B cell (primary cell): ENCODE measurements around the gene FBXO48. TPM values are rescaled to one million over a fixed set of nuclear protein-coding genes. Genes with fewer than 3 reads are reported as not detected.

Source experiments
- ATAC-seq: fragments of 200-7000 bp; cut with Tn5 transposase; one replicate; pipeline ENCODE4 v1.10.0; 2021; ENCODE audit warnings: low read depth, mild to moderate bottlenecking, moderate number of reproducible peaks, moderate library complexity
- CTCF ChIA-PET: fragments of 350-600 bp; sonication (Branson Sonifier 250); formaldehyde crosslinking; loops from one replicate; lab custom pipeline; 2021; ENCODE audit warnings: antibody characterized with exemption, inconsistent platforms; lab: Charles Lee
- POLR2A ChIA-PET: fragments of 350-600 bp; sonication (Branson Sonifier 250); formaldehyde crosslinking; loops from one replicate; lab custom pipeline; 2021; ENCODE audit warnings: antibody characterized with exemption; lab: Charles Lee
- DNase-seq: peaks from one replicate; pipeline ENCODE4 v3.0.0; 2013
- H2AFZ ChIP-seq: 2 replicates; pipeline ENCODE4 v1.6.1; 2012; ENCODE audit warnings: mild to moderate bottlenecking, low read depth, low read length; ENCODE audit not compliant: insufficient read depth, poor library complexity, severe bottlenecking
- H3K27ac ChIP-seq, 2 donors: 1 replicate in 1 of 2; 2 replicates in 1 of 2; pipeline ENCODE4 v1.5.1; 2012 to 2013; ENCODE audit warnings: low read length in 2 of 2, mild to moderate bottlenecking in 2 of 2, moderate library complexity in 1 of 2
- H3K27me3 ChIP-seq, 4 experiments: fragments of 200-600 bp in 1 of 4; sonication (generic) in 1 of 4; replicated peaks in 1 of 4; 1 replicate in 2 of 4; 2 replicates in 2 of 4; pipeline versions ENCODE4 v1.6.1 to v1.7.0; 2013 to 2016; ENCODE audit warnings: low read length in 3 of 4, mild to moderate bottlenecking in 2 of 4, mixed read lengths in 1 of 4, moderate library complexity in 1 of 4; ENCODE audit not compliant: insufficient read depth in 4 of 4, control insufficient read depth in 3 of 4; ENCODE audit errors: control extremely low read depth in 1 of 4
- H3K36me3 ChIP-seq, 2 experiments: replicated peaks in 1 of 2; 1 replicate in 1 of 2; 2 replicates in 1 of 2; pipeline versions ENCODE4 v1.6.1 to v1.7.1; 2013; ENCODE audit warnings: low read length in 1 of 2; ENCODE audit not compliant: insufficient read depth in 2 of 2, control insufficient read depth in 1 of 2; ENCODE audit errors: control extremely low read depth in 1 of 2, extremely low read depth in 1 of 2
- H3K4me1 ChIP-seq, 2 donors: fragments of 200-600 bp in 1 of 2; sonication (generic) in 1 of 2; 1 replicate in 1 of 2; 2 replicates in 1 of 2; pipeline versions ENCODE4 v1.5.1 to v1.6.1; 2013 to 2017; ENCODE audit warnings: low read length in 2 of 2; ENCODE audit not compliant: control insufficient read depth in 2 of 2, insufficient read depth in 2 of 2
- H3K4me2 ChIP-seq: replicated peaks from 2 replicates; pipeline ENCODE3; 2012; ENCODE audit warnings: mild to moderate bottlenecking, low read depth, low read length; ENCODE audit not compliant: poor library complexity, severe bottlenecking
- H3K4me3 ChIP-seq, 5 experiments: fragments of 200-600 bp in 1 of 5; sonication (generic) in 1 of 5; 1 replicate in 3 of 5; 2 replicates in 2 of 5; pipeline versions ENCODE4 v1.5.1 to v1.7.0; 2011 to 2016; ENCODE audit warnings: low read length in 4 of 5, mild to moderate bottlenecking in 4 of 5, low read depth in 2 of 5, control low read depth in 1 of 5, moderate library complexity in 1 of 5; ENCODE audit not compliant: insufficient read depth in 1 of 5; ENCODE audit errors: control extremely low read depth in 1 of 5, extremely low read depth in 1 of 5
- H3K79me2 ChIP-seq: fragments of 200-600 bp; sonication (generic); one replicate; pipeline ENCODE4 v1.6.0; 2016; ENCODE audit warnings: low read length; ENCODE audit not compliant: control insufficient read depth, insufficient read depth
- H3K9ac ChIP-seq: fragments of 200-600 bp; sonication (generic); 2 replicates; pipeline ENCODE4 v1.6.1; 2017; ENCODE audit warnings: mild to moderate bottlenecking, low read length, moderate library complexity
- H3K9me3 ChIP-seq, 3 donors: one replicate each; pipeline versions ENCODE4 v1.6.1 to v1.7.1; 2013; ENCODE audit warnings: low read length in 2 of 3; ENCODE audit not compliant: control insufficient read depth in 2 of 3, insufficient read depth in 1 of 3; ENCODE audit errors: control extremely low read depth in 1 of 3
- H4K20me1 ChIP-seq: 2 replicates; pipeline ENCODE4 v1.6.0; 2012; ENCODE audit warnings: mild to moderate bottlenecking, low read length; ENCODE audit not compliant: insufficient read depth, control insufficient read depth, poor library complexity, severe bottlenecking
- H3K27ac Mint-ChIP-seq: one replicate; pipeline ENCODE4 v1.8.0; 2021; ENCODE audit warnings: mixed read lengths
- H3K27me3 Mint-ChIP-seq: one replicate; pipeline ENCODE4 v1.8.0; 2021; ENCODE audit warnings: mixed read lengths
- H3K4me1 Mint-ChIP-seq: one replicate; pipeline ENCODE4 v1.8.0; 2021; ENCODE audit warnings: mixed read lengths
- H3K4me3 Mint-ChIP-seq: one replicate; pipeline ENCODE4 v1.8.0; 2021; ENCODE audit warnings: mixed read lengths
- H3K9me3 Mint-ChIP-seq: one replicate; pipeline ENCODE4 v1.8.0; 2022; ENCODE audit warnings: mixed read lengths; ENCODE audit not compliant: insufficient read depth
- CTCF ChIP-seq: fragments of 200-600 bp; IDR thresholded peaks from one replicate; pipeline ENCODE4 v1.8.0; 2022; ENCODE audit warnings: antibody characterized with exemption, mild to moderate bottlenecking
- EZH2 ChIP-seq: IDR thresholded peaks from 2 replicates; pipeline ENCODE4 v1.6.1; 2012; ENCODE audit warnings: borderline replicate concordance, low read depth, mild to moderate bottlenecking, moderate library complexity, low read length; ENCODE audit not compliant: insufficient read depth, poor library complexity, severe bottlenecking
- WGBS: methylation state at CpG from one replicate; pipeline ENCODE4 v1.1.5; 2013; ENCODE audit warnings: missing lambda C conversion rate; ENCODE audit not compliant: insufficient coverage; 5-methylcytosine and 5-hydroxymethylcytosine counted together
- intact Hi-C: fragments of 100-400 bp; cut with micrococcal nuclease; formaldehyde crosslinking; loops from one replicate; pipeline ENCODE4 v1.10.0; 2022
- polyA plus RNA-seq: library from polyadenylated mRNA; depleted of rRNA; stranded (reverse); fragments of >200 nt; gene quantifications from 2 replicates; pipeline ENCODE4 v1.2.3, GENCODE V29; 2012
- total RNA-seq, 2 donors: library from RNA; stranded (reverse); fragments of 120-200 nt in 1 of 2; gene quantifications; 1 replicate in 1 of 2; 2 replicates in 1 of 2; pipeline versions ENCODE4 v1.2.3 to v1.2.4, GENCODE V29; 2013 to 2022

FBXO48 gene
- total and polyA plus RNA-seq, 2 donors (not counting 1 experiment from before 2014, with no cell fraction given): 1.5 to 3.2 TPM

DNA sequence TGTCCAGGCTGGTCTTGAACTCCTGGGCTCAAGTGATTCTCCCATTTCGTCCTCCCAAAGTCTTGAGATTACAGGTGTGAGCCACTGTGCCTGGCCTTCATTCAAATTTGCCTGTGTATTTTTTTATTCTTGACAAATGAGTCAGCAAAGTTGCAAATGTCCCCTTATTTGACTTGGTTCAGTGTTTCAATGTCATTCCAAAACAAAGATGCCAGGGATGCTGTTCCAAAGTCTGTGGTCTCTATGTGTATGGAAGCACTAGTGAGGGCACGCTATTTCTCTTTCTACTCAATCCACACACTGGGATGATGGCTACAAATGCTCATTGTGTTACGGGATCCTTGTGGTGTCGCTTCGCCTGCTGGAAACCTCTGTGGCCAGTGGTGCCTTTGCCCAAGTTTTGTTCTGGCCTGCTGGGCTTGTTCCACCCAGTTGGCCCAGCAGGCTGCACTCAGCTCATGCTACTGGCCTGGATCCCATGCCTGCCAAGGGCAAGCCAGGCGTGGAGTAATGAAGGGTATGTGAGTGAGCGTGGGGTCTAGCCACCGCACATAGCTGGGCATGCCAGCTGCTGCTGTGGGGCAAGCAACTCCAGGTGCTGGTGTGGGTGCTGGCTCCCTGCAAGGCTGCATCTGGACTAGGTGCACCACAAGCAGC is 35.6 kb downstream of the FBXO48 start:
- TF ChIP-seq EZH2 (no peak), CTCF (no peak)
- Histone ChIP-seq H3K4me1 (peaks cover 28 to 44% of the 10 kb centered on the region in 2 donors), H3K27me3 (no peaks in the 10 kb centered on the region), H4K20me1 (no peaks in the 10 kb centered on the region), H3K9me3 (peaks cover 0 to 19% (median 2%) of the 10 kb centered on the region in 3 donors), H3K9ac (no peak overlapping the region), H3K27ac (no peak overlapping the region), H2AFZ (no peak overlapping the region), H3K79me2 (no peaks in the 10 kb centered on the region), H3K36me3 (no peaks in the 10 kb centered on the region), H3K4me3 (no peak overlapping the region), H3K4me2 (no peak overlapping the region)
- Mint-ChIP-seq H3K4me1 (peaks cover 55% of the 10 kb centered on the region), H3K4me3 (no peak overlapping the region), H3K27me3 (no peaks in the 10 kb centered on the region), H3K9me3 (peaks cover 5% of the 10 kb centered on the region), H3K27ac (no peak overlapping the region)
- POLR2A ChIA-PET: interaction anchor here (1.1 kb wide), 1 partner anchor 10 kb away, joined by 3 read pairs; no protein-coding TSS in a partner anchor
- CTCF ChIA-PET: no interaction called here
- 80% methylated on average over 7 of the region's 8 CpGs for WGBS
- no peak for ATAC-seq
- no peak for DNase-seq
- intact Hi-C loops: no loop called here

- POLR2A ChIA-PET: no interaction called here
- intact Hi-C loops: no loop called here
- ATAC-seq: no peak
- Mint-ChIP-seq H3K4me3 (no peak overlapping the region), H3K4me1 (peaks cover 41% of the 10 kb centered on the region), H3K27ac (no peak overlapping the region), H3K27me3 (no peaks in the 10 kb centered on the region), H3K9me3 (no peaks in the 10 kb centered on the region)
- peaks cover 45 to 54% of the 10 kb centered on the region in 2 donors for H3K4me1 ChIP-seq
- H3K27ac ChIP-seq: no peak overlapping the region
- H2AFZ ChIP-seq: no peak overlapping the region
- no peaks in the 10 kb centered on the region for H4K20me1 ChIP-seq
- no peak overlapping the region for H3K9ac ChIP-seq
- H3K36me3 ChIP-seq: no peaks in the 10 kb centered on the region
- H3K4me3 ChIP-seq: no peak overlapping the region
- DNase-seq: no peak
- peaks cover 5% of the 10 kb centered on the region for H3K79me2 ChIP-seq
- CTCF ChIA-PET: interaction anchor here (0.9 to 5.7 kb wide), 7 partner anchors 9 to 233 kb away, joined by 3 to 39 read pairs (median 3); no protein-coding TSS in a partner anchor
- 100% methylated on average over 4 of the region's 7 CpGs for WGBS
- TF ChIP-seq CTCF (no peak), EZH2 (no peak)
- H3K4me2 ChIP-seq: no peak overlapping the region
- peaks cover 0 to 19% (median 2%) of the 10 kb centered on the region in 3 donors for H3K9me3 ChIP-seq
- no peaks in the 10 kb centered on the region for H3K27me3 ChIP-seq
Observed at GRCh38 chr2:68429311-68429826, 37.7 kb downstream of the FBXO48 start.
